NCI-H2081 (cell line): Measurements from ENCODE around the gene ADAM19.

Experiments used
- DNase-seq, 2 experiments: peaks; one replicate each; lab custom pipeline; 2025; lab: John Stamatoyannopoulos, UW

Gene ADAM19

DNA sequence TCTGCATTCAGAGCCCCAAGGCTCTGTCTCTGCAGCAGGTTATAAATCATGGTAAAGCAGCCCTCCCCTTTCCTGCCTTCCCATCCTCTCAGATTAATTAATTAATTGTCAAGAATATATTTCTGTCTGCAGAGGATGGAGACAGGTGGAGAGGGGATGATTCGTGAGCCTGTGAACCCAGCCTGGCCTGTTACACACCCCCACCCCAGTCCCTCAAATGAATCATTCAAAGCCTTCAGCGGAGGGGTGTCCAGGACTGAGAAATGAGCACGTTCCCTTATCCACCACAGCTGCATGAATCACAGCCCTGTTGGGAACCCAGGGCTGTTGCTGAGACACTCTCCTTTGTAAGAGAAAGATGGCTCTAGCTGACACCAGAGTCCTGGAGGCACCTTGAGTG lies 59.6 kb downstream of the ADAM19 start:
- no peak for DNase-seq

DNA sequence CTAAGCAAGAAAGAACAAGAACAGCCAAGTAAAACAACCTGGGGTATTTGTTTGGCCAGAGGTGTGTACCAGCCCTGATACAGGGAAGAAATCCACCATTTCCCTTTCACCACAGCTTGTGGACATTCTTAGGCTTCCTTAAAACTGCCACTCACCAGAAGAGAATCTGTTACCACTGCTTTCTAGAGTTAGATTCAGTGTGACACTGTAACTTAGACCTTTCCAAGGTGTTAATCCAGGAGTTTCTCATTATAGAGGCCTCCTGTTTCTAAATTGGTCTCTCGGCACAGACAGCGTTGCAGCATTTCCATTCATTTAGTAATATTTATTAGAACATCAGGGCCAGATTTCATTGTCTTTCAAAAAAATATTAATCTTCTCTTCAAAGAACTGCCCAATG lies 60.6 kb downstream of the ADAM19 start:
- no peak for DNase-seq

DNA sequence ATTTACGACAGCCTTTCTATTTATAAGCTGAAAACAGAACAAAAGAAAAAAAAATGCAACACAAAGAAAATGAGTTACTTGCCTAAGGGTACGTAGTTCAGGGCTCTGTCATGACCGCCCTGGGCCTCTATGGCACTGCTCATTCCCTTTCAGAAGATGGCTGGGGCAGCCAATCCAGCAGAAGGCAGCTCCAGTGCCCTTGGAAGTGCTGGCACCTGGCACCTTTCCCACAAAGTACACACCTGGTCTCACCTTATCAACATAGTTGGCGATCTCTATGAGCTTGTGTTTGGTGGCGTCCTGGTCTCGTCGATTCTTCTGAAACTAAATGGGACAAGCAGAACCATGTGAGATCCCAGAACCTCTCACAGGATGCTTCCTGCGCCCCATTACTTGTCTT lies 62.4 kb downstream of the ADAM19 start:
- no peak for DNase-seq

DNA sequence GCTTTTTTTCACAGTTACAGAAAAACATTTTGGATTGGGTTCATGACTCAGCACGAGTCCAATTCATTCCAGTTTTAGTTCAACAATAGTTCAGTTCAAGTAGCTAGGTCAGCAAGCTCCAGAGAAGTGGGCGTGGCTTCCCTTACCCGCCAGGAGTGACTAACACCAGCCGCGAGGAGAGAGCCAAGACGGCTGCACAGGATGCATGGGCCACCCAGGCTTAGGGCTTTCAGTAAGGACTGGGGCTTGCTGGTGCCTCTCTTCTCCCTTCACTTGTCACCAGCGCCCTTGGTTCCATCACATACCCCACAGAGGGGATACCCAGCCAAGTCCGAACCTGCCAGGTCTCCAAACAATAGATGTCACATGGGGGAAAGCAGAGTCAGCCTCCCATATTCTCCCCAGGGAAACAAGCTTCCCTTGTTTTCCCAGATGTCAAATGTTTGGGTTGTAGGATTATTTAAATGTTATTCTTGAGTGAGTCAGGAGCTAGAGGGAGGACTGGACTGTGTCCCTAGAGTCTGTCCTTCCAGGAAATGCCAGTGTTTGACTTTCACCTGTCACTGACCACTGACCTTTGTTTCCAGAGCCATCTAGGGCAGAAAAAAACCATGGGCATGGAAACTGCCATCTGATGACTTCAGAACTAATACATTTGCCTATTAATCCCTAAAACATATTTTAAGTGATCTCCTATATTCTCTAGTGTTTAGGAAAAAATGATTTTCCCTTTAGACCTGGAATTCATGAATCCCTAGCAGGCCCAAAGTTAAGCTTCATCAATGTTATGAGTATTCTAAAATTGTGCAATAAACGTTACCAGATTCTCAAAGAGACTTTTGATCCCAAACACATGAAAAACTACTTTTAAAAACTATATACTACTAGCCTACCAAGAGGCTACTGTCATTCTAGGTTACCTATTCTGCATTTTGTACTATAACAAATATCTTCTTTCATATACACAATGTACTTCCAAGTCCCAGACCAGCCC lies 63.6 kb downstream of the ADAM19 start:
- no peak for DNase-seq

DNA sequence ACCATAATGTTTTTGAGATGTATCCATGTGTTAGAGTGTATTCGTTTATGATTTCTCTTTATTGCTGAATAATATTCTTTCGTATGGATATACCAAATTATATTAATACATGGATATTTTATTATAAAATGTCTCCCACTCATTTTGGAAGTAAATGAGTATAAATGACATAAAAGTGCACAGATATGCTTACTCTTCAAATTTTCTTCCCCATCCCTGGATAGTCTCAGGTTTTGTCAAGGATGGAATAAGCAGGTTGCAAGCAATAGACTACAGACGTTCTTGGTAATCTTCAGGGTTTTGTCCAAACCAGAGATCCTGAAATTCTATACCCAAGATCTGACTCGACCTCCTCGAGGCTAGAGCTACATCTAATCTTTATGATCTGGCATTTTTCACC lies 64.9 kb downstream of the ADAM19 start:
- no peak for DNase-seq

DNA sequence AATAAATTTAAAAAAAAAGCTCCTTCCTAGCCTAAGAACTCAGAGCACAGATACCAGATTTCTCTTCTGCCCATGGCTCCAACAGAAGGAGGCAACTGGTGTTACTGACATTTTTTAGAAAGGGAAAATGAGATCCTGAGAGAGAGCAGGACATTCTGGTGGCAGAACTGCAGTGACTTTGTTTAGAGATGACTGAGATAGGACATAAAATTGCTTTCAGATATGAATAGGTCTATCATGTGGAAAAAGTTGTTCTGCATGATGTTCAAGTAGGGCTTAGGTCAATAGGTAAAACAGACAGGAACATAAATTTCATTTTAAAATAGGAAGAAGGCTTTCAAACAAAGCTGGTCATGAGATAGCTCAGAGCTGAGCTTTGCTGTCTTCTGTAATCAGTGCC lies 66.0 kb downstream of the ADAM19 start:
- DNase-seq = no peak

DNA sequence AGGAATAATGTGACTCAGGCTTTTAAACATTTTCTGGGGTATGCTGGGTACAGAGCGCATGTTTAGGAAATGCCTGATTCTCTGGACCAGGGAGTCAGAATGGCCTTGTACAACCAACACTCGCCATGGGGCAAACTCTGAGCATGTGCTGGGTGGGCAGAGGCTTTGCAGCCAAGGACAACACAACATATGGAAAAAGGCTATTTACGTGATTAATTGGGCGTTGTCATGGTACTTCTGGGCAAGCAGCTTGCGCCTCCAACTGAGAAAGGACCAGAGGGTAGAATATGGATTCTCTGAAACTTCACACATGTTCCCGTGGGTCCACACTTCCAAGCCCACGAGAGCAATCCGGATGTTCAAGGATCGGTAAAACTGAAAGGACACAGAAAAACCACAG lies 66.5 kb downstream of the ADAM19 start:
- DNase-seq = no peak

DNA sequence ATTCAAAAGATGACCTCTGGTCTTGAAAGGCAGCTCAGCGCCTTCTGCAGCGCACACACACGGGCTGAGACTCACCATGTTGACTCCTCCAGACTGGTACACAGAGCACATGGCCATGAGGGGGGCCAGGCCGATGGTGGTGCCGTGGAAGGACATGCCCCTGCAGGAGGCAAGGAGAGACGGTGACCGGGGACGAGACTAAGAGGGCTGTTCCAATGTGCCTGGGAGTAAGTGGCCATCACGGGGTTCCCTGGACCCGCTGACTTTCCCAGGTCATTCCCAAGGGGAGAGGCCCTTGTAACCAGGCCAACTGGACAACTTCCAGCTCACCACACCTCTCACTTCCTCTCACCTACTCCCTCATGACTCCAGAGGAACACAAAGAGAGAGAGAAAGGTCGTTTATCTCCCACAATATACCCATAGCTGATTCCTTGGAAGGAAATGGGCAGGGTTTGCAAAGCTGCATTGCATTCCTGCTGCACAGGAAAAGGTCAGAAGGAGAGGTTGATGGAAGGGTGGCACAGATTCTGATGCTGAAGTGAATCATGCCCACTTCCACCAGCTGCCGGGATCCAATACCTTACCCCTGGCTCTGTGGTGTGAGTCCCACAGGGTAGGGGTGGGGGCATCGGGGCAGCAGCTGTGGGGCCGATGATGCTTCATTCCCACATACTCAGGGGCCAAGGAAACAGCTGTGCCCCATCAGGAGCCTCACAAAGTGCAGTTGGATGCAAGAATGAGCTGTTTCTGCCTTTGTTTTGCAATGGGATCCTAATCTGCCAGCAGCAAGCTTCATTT lies 68.4 kb downstream of the ADAM19 start:
- DNase-seq = no peak

DNA sequence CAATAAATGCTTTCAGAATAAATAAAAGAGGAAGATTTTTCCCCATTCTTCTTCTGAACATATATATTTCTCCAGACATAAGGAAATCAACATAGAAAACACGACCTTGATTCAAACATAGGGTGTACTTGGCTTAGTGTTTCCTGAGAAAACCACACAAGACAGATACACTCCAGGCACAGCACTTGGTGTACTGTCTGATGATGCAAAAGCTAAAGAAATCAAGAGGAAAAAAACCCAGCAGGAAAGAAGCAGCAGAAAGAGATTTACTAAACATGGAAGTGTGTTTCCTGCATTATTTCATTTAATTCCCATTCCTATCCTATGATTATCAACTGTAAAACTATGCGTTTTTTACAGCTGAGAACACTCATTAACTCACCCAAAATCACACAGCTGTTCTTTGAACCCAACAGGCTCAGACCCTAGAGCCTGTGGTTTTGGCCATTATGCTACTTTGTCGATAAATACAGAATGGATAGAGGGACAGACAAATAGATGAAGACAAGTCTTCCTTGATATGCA lies 69.4 kb downstream of the ADAM19 start:
- no peak for DNase-seq

DNA sequence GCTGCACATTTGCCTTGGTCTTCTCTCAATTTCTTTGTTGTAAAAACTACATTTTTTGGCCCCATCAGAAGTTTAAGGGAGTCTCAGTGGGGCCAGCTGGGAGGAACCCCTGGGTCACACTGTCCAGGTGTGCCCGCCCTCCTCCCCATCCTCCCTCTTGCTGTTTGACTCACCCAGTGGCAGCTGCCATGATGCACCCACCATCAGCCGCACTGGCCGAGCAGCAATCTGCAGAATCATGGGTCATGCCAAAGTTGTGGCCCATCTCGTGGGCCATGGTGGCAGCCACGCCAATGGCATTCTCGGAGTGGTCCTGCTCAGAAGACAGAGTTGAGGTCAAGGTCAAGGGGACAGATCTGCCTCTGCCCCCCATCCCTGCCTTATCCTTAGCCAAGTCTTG lies 70.1 kb downstream of the ADAM19 start:
- no peak for DNase-seq

DNA sequence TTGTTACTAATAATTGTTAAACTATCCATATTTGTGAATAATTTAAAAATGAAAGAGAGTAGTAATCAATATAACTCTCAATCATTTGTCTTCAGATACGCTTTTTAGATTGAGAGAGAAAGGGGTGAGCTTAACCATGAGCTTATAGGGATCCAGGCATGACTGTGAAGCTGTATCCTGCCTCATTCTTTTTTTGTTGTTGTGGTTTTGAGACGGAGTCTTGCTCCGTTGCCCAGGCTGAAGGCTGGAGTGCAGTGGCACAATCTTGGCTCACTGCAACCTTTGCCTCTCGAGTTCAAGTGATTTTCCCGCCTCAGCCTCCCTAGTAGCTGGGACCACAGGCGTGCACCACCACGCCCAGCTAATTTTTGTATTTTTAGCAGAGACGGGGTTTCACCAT lies 71.5 kb downstream of the ADAM19 start:
- no peak for DNase-seq

DNA sequence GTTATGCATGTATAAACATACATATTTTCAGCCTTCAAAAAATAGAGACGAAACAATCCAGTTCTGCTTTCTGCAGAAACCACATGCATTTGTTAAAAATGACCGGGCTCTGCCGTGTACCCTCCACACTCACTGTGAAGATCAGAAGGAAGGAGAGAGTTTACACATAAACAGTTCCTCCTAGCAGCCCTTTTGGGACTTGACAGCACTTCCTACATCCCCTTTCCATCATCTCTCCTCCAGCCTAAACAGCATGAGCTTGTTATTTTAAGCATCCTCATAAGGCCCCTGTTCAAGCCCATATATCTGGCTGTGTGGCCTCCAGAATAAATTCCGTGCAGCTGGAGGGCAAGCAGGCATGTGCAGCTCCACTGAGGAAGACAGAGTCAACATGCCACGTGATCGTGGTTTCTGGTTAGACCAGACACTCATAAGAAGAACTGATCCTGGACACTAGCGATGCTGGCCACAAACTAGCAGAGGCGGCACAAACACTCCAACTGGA lies 73.4 kb downstream of the ADAM19 start:
- no peak for DNase-seq

DNA sequence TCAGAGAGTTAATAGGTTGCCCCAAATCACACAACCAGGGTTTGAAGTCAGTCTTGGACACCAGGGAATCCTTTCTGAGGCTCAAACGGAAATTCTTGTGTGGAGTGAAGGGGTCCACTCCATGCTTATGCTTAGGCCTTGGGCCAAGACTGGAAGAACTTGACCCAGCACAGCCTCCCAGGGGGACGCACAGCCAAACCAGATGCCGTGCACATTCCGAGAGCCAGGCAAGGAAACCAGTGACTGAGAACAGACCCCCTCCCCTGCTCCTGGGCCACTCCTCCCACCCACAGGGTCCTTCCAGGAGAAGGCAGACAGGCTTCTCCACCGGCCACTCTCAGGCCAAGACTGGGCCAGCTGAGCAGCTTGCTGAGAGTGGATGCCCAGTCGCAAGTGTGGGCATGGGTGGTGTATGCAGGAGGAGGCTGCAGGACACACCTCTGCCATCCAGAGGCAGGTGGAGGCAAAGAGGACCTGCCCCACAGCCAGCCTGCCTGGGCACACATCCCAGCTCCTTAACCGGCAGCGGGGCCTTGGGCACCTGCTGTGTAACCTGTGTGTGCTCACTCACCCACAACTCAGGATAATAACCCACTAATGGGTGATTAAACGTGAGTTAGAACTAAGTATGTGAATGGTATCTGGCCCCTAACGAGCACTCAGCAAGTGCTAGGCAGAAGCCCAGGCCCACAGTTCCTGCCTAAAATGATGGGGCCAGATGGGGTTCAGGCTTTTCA lies 77.5 kb downstream of the ADAM19 start:
- DNase-seq = peak; percentile 63 to 84

DNA sequence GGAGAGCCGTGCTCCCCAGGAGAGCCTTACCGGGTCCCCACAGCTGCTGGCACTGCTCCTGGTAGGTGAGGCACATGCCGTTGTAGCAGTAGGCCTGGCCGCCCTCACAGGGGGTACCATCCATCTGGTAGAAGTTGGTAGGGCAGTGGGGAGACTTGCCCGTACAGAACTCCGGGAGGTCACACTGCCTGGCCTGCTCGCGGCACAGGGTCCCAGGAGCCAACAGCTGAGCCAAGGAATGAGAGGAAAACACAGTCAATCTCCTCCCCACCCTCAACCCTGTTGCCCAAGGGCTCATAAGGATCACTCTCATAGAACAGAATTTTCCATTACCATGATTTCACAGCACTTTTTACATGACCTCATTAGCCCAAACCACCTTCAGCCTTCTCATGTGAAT lies 78.7 kb downstream of the ADAM19 start:
- no peak for DNase-seq

DNA sequence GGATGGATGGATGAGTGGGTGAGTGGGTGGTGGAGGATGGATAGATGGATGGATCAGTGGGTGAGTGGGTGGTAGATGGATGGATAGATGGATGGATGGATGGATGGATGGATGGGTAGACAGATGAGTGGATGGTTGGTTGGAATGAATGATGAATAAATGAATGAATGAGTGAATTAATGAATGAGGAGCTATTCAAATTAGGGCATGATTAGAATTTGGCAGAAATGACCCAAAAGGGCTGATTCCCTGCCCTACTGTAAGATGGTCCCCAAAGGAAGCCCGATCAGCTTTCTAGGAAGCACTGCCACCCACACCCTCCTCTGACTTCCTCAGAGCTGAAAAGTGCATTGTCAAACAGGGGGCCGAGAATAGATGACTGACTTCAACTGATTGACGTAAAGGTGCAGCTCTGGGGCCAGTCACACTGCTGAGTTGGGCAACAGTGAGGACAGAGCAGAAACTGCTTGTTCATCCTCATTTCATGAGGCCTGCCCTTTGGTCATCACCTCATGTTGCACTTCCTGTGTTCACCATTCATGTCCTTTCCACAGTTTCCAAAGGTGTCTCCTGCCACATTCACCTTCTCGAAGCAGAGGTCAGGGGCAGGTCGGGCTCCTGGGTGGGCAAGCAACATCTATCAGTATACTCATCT lies 81.3 kb downstream of the ADAM19 start:
- no peak for DNase-seq

DNA sequence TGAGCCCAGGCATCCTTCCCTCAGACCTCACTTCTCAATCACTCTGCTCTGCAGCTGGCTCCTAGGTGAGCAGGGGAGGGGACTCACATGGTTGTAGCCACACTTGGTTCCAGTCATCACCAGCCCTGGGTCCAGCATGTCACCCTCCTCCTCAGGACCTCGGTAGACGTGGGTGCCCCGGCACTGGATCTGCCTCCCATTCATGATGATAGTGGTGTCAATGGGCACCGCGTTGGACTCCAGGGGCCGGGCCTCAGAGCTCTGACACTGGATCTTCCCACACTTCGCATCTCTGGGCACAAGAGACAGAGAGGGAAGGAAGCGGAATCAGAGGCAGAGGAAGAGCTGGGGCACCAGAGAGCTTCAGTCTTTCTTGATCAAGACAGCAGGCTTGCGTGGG lies 82.7 kb downstream of the ADAM19 start:
- no peak for DNase-seq

DNA sequence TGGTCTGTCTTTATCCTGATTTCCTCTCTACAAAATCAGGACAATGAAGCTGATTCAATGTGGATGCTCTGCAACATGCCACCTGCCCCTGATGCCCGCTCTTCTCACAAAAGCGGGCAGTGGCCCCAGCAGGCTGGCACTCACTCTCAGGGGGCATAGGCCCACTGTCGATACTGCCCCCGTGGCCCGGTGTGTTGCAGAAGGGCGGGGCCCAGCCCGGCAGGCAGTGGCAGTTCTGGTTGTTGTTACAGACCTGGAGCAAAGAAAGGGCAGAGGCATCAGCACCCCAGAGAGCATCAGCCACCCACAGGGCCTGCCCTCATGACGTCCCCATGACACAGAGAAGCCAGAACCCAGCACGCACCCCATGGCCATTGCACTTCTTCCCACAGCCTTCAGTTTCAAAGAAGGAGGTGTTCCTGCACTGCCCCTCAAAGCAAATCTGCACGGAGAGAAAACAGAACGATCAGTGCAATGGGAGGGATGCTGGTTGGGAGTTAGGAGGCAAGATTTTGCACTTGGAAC lies 84.0 kb downstream of the ADAM19 start:
- DNase-seq = no peak

DNA sequence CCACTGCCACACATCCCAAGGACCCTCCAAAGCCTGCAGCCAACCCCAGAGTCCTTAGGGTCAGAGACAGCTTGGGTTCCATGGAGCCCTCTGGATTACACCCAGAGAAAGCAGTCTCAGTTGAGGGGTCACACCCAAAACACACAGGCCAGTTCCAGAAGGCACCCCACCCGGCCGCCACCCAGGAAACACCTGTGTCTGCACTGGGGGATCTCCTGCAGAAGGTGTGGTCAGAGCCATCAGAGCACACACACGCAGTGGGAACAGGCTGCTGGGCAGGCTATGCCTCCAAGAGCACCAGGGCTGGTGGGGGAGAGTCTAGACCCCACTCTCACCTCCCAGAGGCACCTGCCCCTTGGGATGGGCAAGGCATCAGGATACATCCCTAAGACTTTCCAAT lies 88.2 kb downstream of the ADAM19 start:
- DNase-seq = no peak

DNA sequence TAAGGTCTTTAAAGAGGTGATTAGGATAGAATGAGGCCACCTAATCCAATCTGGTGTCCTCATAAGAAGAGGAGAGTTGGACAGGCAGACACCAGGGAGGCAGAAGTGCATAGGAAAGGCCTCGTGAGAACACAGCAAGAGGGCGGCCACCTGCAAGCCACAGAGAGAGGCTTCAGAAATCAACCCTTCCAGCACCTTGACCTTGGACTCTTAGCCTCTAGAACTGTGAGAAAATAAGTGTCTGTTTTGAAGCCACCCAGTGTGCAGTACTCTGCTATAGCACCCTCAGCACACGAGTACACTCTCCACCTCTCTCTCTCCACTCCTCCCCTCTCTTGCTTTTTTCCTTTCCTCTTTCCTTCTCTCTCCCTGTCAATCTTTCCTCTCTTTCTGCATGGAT lies 88.7 kb downstream of the ADAM19 start:
- no peak for DNase-seq

DNA sequence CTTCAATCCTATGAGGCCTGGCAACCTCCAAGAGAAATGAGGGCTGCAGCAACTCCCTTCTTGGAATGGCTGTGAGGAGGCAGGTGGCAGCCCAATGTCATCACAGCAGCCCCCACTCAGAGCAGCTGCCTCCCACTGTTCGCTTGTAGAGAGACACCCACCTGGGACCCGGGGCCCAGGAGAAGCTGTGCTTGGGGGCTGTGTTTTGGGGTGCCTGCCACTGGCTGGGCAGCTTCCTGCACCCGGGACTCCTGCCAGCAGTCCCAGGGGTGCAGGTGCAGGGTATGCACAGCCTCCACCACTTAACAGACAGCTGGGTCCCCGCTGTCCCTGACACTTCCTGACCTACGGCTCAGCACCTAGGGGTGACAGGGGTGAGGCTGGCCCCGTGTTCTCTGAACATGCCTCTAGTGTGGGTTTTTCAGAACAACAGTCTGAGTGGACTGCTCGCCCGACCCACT lies 89.3 kb downstream of the ADAM19 start:
- no peak for DNase-seq

DNA sequence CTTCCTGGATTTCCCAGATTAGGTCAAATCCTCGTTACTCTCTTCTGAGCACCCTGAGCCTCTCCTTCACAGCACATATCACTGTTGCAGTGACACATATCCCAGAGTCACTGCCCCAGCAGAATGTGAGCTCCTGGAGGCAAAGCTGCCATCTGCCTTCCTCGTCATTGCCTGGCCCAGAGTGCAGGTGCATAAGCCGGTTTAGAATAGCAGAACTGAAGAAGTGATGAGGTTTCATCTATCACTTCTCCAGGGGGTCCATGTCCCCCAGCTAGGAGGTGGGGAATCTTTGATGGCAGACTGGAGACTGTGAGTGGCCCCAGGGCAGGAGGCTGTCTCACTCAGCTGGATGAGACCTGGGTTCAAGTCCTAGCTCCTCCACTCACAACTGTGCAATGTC lies 89.8 kb downstream of the ADAM19 start:
- no peak for DNase-seq
